Measurements from ENCODE around the gene NRSN2.

DNA sequence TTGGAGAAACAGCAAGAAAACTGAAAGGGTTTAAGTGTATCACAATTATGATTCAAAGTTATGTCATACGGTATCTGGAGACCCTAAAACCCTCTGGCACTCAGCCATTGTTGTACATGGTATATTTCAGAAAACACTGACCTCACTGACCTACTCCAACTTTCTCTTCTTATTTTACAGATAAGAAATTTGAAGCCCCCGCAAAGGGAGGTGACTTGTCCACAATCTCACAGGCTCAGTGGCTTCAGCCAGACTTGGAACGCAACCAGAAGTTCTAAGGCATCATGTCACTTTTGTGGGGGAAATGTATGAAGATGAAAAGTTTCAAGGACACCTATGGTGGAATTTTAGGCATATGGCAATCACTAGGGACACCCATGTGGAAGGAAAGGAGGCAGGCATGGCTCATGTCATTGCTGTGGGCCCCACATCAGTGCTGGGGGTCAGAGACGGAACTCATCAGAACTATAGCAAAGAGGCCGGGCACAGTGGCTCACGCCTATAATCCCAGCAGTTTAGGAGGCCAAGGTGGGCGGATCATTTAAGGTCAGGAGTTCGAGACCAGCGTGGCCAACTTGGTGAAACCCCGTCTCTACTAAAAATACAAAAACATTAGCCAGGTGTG is 28.5 kb downstream of the NRSN2 start:
- TF ChIP-seq, protein P1, sequence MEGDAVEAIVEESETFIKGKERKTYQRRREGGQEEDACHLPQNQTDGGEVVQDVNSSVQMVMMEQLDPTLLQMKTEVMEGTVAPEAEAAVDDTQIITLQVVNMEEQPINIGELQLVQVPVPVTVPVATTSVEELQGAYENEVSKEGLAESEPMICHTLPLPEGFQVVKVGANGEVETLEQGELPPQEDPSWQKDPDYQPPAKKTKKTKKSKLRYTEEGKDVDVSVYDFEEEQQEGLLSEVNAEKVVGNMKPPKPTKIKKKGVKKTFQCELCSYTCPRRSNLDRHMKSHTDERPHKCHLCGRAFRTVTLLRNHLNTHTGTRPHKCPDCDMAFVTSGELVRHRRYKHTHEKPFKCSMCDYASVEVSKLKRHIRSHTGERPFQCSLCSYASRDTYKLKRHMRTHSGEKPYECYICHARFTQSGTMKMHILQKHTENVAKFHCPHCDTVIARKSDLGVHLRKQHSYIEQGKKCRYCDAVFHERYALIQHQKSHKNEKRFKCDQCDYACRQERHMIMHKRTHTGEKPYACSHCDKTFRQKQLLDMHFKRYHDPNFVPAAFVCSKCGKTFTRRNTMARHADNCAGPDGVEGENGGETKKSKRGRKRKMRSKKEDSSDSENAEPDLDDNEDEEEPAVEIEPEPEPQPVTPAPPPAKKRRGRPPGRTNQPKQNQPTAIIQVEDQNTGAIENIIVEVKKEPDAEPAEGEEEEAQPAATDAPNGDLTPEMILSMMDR (IDR thresholded peaks at IDR 0.05): no peak
- TF ChIP-seq POLR2A (IDR thresholded peaks at IDR 0.05): no peak
